NOMO-1 (cell line): Measurements from ENCODE around the gene GLO1.

Experiments used
- DNase-seq, 2 experiments: peaks; one replicate each; lab custom pipeline; 2025; ENCODE audit not compliant: unreplicated experiment in 2 of 2; lab: John Stamatoyannopoulos, UW

Gene GLO1

DNA sequence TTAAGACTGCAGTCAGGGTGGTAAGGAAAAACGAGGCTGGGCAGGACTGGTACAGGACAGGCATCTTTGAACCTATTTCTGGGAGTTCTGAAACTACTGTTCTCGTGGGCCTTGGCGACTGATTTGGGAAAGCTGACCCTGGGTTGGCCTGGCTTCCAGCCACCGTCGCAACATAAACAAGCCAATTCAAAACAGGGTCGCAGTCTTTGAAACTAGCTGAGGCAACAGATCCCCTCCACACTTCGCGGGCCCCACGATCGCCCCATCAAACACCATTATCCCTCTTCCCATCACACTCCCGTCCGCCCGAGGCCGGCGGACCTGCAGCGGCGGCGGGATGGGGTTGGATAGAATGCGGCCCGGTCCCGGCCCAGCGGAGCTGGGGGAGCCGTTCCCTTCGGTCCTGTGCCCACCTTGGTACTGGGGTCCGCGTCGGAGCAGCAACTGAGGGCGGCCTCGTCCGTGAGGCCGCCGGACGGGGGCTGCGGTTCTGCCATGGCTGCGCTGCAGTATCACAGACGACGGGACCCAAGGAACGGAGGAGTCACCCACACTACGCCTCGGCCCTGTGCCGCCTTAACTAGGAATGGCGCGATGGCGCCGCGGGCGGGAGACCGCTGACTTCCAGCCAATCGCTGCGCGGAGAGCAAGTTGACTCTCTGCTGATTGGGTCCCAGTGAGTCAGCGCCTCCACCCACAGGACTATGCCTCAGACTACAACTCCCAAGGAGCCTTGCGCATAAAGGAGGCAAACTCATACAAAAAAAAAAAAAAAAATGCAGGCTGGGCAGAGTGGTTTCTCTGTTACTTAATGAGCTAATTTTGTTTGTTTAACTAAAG, at the start of gene GLO1:
GLO1 (minus strand) TSS at position 588 of the 840 bp plus-strand sequence; CDS start at position 497, 91 bp downstream.
- peak; percentile 94 to 96 for DNase-seq

DNA sequence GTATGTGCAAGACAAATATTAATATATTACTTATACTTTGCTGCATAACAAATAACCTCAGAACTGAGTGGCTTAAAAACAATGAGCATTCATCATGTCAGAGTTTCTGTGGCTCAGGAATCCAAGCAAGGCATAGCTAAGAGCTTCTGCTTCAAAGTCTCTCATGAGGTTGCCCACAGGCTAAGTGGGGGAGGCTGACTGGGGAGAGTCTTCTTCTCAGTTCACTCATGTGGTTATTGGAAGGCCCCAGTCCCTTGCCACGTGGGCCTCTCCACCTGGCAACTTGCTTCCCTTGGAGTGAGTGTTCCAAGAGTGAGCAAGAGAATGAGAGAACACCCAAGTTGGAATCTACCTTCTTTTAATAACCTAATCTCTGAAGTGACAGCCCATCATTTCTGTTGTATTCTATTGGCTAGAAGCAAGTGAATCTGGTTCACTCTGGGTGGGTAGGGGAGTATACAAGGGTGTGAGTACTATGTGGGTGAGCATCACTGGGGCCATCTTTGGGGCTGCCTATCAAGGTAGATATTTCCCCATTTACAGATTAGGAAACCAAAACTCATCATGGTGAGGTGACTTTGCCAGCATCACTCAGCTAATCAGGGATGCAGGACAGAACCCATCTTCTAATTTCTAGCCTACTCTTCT, 48.1 kb upstream of the GLO1 start:
- no peak for DNase-seq

DNA sequence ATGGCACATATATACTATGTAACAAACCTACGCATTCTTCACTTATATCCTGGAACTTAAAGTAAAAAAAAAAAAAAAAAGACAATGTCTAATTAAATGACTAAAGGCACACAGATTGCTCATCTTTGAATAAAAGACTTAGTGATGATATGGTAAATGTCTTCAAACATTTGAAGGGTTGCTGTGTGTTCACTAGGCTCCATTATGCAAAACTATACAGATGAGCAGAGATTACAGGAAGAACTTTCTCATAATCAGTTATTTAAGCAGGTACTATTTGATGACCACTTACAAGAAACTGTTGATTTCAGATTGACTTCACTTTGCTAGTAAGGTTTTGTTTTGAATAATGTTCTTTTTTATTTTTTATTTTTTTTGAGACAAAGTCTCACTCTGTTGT, 46.5 kb upstream of the GLO1 start:
- no peak for DNase-seq

DNA sequence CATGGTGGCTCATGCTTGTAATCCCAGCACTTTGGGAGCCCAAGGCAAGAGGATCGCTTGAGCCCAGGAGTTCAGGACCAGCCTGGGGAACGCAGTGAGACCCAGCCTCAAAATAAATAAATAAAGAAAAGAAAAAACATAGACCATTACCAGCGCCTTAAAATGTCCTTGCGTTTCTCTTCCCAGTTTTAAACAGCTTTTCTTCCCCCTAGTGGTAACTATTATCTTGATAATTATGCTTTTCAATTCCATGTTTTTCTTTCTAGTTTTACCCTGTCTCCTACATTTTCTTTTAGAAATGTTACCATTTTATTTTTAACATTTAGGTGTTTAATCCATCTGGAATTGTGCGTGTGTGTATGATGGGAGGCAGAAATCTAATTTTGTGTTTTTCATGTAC, 36.6 kb upstream of the GLO1 start:
- no peak for DNase-seq

DNA sequence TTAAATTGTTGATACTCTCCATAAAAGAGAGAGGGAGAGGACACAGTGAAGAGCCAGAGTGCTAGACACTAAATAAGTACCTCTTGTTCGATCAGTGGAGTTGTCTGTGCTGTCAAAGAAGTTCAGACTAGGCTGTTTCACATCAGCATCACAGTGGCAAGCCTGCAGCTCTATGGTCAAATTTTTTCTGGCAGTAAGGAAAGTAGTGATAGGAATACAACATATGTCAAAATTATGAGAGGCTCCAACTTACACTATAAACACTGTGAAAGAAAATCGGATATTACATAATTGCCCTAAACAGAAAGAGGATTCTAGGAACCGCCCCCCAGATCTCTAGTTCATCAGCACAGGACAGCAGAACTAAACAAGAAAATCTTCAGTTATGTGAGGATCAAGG, 35.3 kb upstream of the GLO1 start:
- DNase-seq = peak in 1 of 2 experiments; percentile 6

DNA sequence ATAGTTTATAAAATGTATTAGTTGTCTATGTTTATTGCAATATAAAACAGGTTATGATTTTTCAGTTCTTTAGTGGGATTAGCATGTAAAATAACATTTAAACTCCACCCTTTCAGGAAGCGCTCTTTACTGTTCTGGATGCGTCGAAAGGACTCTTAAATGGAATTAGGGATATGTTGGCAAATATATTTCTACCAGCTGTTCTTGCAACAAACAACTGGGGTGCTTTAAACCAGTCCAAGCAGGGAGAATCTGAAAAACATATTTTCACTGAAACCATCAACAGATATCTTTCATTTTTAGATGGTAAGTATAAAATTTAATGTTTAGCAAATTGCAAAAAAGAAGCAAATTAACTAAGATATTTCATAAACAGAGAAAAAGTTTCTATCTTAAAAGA, 34.0 kb upstream of the GLO1 start:
- DNase-seq = no peak

DNA sequence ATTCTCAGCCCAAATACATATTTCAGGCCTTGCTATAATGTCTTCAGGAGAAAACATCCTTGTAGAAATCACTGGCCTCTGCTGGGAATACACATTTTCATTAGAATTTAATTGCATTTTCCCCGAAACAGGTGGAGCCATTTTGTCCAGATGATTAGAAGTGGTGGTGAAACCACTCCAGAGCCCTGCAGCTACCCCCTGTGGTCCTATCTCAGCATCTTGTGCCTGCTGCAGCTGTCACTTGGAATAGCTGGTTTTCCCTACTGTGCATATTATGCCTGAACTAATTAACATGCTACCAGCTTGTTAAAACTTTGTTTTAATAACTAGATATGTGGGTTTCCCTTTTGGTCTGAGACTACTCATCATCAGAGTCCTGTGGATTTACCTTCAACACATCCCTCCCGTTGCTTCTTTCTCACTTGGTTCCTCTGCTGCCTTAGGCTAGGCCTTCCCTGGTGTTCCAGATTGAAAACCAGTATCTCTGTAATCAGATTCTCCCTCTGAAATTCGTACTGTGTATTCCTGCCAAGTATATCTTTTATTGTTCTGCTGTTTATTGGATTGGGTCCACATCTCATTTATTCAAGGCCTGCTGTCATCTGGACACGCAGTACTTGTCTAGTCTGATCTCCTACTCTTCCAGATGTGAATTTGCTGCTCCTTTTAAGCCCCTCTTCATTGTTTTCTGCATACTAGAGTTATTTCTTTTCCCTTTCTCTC, 27.4 kb upstream of the GLO1 start:
- no peak for DNase-seq

DNA sequence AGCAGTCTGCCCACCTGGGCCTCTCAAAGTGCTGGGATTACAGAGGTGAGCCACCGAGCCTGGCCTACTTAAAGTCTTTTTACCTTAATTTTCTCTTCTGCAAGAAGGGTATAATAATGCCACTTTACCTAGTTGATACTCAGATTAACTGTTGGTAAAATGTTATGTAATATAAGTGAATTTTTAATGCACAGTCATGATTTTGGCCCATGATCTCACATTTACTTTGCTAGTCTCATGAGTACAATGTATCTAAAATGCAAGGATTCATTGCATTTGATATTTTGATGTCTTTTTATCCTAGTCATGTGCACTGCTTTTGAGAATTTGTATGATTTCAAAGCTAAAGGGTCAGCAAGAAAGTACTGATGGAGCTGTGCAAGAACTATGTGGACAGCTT, 25.3 kb upstream of the GLO1 start:
- DNase-seq = no peak

DNA sequence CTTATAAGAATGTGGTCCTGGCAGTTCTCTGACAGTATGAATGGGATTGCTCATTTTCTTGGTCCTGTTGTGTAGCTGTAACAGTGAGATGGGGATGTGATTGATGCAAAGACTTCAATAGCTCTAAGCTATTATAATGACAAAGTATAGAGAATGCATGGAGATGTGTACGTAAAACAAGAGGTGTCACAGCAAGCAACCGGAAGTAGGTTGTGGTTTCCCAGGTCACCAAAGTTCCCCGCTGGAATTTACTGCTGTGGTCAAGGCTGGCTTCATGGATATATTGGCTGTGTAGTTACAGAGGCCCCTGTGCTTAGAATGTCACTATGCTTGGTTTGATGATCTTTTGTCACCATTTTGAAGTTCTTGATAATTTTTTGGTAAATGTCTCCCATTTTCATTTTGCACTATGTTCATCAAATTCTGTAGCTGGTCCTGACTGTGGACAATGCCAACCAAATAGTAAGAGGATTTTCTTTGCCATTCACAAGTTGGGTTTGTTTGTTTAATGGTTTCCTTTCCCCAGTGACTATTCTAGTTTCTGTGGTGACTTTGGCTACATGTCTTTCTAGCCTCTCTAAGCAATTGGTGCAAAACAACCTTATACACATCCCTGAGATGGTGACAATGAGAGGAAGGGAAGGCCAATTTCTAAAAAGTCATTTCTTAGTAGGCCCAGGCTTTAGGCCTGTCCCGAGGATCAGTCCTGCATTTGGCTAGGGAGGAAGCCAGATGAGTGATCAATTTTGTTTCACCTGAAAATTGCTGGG, 22.7 kb upstream of the GLO1 start:
- no peak for DNase-seq

DNA sequence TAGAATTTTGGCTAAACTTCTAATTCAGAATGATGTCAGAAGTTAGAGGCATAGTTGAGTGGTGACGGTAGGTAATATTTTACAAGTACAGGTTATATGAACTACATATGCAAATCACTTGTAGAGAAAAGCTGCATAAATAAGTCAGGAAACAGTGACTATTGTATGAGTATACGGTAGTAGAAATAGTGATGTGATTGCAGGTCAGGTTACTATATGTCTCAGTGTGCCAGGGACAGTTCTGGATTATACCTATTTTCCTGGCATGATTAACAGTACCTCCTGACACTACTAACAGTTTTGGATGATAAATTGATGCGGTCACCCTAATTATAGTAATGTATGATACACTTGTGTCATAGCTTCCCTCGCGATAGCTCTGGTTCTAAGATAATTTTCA, 21.4 kb upstream of the GLO1 start:
- DNase-seq = no peak

DNA sequence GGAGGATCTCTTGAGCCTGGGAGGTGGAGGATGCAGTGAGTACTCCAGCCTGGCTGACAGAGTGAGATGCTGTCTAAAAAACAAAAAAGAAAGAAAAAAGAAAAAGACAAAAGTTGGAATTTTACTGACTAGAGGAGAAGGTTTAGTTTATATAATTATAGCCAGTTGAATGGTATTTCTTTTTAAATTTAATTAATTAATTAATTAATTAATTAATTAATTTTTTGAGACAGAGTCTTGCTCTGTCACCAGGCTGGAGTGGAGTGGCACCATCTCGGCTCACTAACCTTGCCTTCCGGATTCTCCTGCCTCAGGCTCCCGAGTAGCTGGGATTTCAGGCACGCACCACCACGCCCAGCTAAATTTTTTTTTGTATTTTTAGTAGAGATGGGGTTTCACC, 20.8 kb upstream of the GLO1 start:
- no peak for DNase-seq

DNA sequence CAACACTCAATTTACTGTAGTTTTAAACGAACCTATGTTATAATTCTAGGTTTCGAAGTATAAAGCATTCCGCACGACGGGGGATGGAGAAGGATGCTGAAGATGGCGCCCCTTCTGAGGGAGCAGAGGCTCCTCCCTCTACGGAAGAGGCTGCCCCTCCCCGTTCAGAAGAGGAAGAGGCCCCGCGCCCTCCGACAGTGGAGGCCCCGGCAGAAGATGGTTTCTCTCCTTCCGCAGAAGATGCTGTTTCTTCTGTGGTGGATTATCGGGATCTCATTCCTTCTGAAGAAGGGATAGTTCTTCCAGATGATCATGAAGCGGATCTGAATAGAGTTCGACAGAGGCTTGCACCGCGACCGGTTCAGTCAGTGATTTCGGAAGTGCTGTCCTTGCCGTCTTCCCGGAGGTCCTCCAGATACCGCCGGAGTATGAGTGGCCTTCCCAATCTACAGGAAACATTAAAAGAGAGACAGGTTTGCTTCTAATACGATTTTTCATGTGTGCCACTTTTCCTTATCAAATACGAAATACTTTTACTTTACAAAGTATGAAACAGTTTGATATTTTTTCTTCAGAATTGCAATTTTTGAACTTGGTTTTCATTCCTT, 19.9 kb upstream of the GLO1 start:
- no peak for DNase-seq

DNA sequence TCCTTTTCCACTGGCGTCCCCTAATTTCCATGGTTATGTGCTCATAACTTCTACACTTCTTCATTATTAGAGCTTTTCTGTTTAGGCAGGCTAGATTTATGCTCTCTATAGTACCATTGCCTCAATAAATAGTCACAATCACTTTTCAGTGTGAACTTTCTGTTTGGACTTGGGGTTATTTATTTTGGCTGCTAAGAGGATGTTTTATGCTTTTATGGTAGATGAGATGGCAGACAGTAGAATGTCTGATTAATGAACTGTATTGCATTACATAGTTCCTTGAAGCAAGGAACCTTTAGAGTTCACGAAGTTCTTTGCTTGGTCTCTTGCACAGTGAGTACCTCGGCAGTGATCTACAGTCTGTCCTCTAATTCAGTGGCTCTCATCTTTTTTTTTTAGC, 19.1 kb upstream of the GLO1 start:
- no peak for DNase-seq

DNA sequence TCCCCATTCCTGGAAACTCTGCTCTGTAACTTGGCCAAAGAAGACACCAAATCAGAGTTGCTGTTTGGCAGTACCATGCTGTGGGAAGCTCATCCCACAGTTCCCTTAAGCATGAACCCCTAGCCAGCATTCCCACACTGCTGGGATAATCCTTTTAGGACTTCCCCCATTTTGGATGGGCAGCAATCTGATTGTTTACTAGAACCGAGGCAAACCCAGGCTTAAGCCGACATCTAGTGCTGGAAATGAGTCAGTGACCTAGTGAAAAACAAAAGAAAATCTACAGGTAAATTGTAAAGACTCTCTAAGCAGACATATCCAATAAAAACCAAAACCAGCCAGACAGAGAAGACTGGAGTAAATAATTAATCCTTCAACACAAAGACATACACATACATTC, 17.4 kb upstream of the GLO1 start:
- DNase-seq = no peak

DNA sequence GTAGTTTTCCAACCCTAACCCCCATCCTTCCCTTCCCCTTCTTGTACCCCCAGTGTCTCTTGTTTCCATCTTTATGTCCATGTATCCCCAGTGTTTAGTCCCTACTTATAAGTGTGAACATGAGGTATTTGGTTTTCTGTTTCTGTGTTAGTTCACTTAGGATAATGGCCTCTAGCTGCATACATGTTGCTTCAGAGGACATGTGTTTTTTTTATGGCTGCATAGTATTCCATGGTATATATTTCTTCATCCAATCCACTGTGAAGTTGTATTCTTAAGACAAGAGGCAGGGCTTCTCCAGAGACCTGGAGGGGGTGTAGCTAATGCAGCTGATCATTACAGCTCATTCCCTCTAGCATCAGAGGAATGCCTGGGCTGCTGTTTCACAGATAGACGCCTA, 16.4 kb upstream of the GLO1 start:
- DNase-seq = no peak

DNA sequence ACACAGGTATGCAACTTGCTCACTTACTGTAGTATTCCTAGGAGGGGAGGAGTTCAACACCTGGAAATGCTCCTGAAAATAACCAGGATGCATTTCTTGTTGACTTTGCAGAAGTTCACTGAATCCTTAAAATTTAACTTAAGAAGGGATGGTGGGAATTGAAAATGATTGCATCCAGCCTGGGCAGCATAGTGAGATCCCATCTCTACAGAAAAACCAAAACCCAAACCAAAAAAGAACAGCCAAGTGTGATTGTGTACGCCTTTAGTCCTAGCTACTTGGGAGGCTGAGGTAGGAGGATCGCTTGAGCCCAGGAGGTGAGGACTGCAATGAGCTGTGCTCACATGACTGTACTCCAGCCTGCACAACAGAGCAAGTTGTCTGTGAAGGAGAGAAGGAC, 13.9 kb upstream of the GLO1 start:
- DNase-seq = no peak

DNA sequence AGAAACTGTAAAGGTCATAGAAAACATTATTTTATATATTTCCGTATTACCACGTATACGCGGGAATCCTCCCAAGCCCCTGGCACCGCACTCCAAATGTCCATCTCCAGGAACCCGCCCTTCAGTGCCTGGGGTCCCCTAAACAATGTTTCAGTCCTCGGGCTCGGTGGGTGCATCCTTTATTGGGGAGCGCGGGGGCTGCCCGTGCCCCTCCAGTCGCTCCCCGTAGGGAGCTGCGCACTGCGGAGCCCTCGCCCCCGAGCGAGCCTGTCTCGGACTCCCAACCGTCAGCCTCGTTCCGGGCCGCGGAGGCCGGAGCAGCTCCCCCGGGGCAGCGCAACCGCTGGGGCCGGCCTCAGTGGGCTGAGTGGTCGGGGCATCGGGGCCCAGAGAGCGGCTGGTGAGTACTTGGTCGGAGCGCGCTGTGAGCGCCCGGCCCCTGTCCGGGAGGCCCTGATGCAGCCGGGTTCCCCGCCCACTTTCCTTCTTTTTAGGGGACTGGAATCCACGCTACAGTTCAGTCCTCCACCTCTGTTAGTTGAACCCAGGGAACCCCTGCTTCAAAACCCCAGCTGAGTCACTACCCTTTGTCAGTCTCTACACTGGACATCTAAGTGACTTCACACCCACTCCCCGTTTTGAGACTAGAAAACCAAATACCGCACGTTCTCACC, 12.2 kb upstream of the GLO1 start, which contains the start of gene DNAH8:
DNAH8 (plus strand) TSS at position 296 of the 674 bp plus-strand sequence. CDS start 7,499 bp downstream, outside the sequence.
- no peak for DNase-seq

DNA sequence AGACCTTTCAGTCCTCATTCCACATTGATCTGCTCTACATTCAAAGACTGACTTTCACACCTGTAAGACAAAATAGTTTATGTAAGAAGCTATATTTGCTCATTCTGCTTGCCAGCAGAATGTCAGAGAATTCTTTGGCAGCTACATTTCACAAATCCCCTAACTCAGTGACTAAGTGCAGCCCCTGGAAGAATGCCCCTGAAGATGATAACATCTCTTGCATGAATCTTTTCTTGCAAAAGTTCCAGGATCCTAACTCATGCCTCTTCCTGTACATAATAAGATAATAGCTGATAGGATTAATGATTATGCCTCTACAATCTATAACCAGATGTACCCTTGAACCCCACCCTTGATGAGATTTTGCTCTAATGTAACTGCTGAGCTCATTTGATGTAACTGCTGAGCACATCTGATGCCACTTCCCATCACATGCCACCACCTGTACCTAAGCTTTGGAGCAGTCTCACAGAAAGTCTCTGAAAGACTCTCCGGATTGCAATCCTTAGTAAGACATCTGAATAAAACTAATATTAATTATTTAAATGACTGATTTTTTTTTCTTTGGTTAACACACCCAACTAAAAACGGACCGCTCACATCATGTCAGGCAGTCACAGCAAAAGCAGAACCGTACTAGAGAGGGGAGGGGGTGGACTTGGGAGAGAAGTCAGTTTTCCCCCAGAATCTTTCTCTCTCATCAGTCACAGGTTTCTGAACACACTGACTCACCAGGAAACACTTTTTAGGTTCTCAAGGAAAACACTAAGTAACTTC, 11.5 kb upstream of the GLO1 start:
- DNase-seq = peak in 1 of 2 experiments; percentile 32

DNA sequence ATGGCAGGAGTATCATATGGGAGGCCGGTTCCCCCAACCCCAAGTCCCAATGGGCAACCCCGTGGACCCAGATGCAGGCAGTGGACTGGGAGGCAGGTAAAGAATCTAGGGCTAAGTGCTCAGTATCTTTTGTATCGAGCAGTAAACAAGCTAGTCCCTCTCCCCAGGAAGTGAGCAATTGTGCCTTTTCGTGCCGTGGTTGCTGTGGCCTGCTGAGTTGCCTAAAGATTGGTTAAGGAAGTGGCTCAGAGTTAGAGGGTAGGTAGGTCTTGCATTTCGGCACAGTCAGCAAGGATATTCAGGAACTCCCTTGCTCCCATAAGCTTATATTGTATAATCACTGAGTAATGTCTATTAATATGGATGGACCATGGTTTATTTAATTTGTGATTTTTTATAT, 10.9 kb upstream of the GLO1 start:
- peak; percentile 74 to 78 for DNase-seq
